IPS-NIHi7 (cell line): Measurements from ENCODE around the gene DHX16.

Source experiments
- DNase-seq: peaks from one replicate; pipeline ENCODE4 v3.0.0; 2012; ENCODE audit warnings: mixed read lengths; ENCODE audit errors: extremely low spot score

Gene DHX16

GRCh38 chr6:30603961-30604360 lies 68.8 kb downstream of the DHX16 start:
- DNase-seq = no peak
